Esophagus muscularis mucosa (tissue), 4 donors: ENCODE results near the gene TMEM43. TPM values are rescaled to one million over a fixed set of nuclear protein-coding genes. Genes with fewer than 3 reads are reported as not detected.
A peak's percentile ranks its signal among the peaks of the same experiment; 100 is the strongest.

Source experiments
- DNase-seq: peaks from one replicate; pipeline ENCODE4 v3.0.0-alpha.2; 2017; ENCODE audit errors: extremely low spot score
- H3K27ac ChIP-seq, 4 donors: fragments of 200-600 bp; sonication (generic); replicated peaks in 1 of 4; 1 replicate in 3 of 4; 2 replicates in 1 of 4; pipeline ENCODE4 v1.5.1; 2016 to 2019; ENCODE audit warnings: mild to moderate bottlenecking in 1 of 4
- H3K27me3 ChIP-seq, 4 donors: fragments of 200-600 bp; sonication (generic); one replicate each; pipeline versions ENCODE4 v1.5.1 to v1.6.0; 2016 to 2019
- H3K36me3 ChIP-seq, 4 donors: fragments of 200-600 bp; sonication (generic); one replicate each; pipeline ENCODE4 v1.5.1; 2016 to 2019
- H3K4me1 ChIP-seq, 4 donors: fragments of 200-600 bp; sonication (generic); one replicate each; pipeline ENCODE4 v1.5.1; 2016 to 2019
- H3K4me3 ChIP-seq, 4 donors: fragments of 200-600 bp; sonication (generic); 1 replicate in 2 of 4; 2 replicates in 2 of 4; pipeline ENCODE4 v1.5.1; 2016 to 2019; ENCODE audit warnings: mild to moderate bottlenecking in 4 of 4, moderate library complexity in 1 of 4
- H3K9me3 ChIP-seq, 4 donors: fragments of 200-600 bp; sonication (generic); 1 replicate in 3 of 4; 2 replicates in 1 of 4; pipeline ENCODE4 v1.5.1; 2016 to 2019
- EP300 ChIP-seq: sonication (generic); formaldehyde crosslinking; IDR thresholded peaks from one replicate; pipeline ENCODE4 v1.6.1; 2017; ENCODE audit warnings: antibody characterized with exemption
- POLR2A ChIP-seq: fragments of 450-650 bp; IDR thresholded peaks from one replicate; pipeline ENCODE4 v1.6.1; 2017; ENCODE audit warnings: antibody characterized with exemption, moderate library complexity, mild to moderate bottlenecking, low read depth
- POLR2AphosphoS5 ChIP-seq, 2 donors: sonication (generic); formaldehyde crosslinking; IDR thresholded peaks; one replicate each; pipeline ENCODE4 v1.6.1; 2017; ENCODE audit warnings: antibody characterized with exemption in 2 of 2
- WGBS: methylation state at CpG from one replicate; pipeline ENCODE4 v1.1.5; 2018; 5-methylcytosine and 5-hydroxymethylcytosine counted together
- intact Hi-C: fragments of 100-400 bp; cut with DNase I; formaldehyde crosslinking; loops from one replicate; pipeline ENCODE4 v1.15.1; 2023
- total RNA-seq, 4 donors: library from RNA; depleted of rRNA; stranded (reverse); fragments of >200 nt; gene quantifications; one replicate each; pipeline versions ENCODE4 v1.1.0 to v1.2.1, GENCODE V29; 2016
- TF ChIP-seq, protein P1 (sequence below), 3 experiments: fragments of 200-600 bp in 2 of 3; fragments of 450-650 bp in 1 of 3; sonication (generic) in 2 of 3; IDR thresholded peaks; one replicate each; pipeline ENCODE4 v1.5.1; 2017 to 2019; ENCODE audit warnings: antibody characterized with exemption in 3 of 3, mild to moderate bottlenecking in 2 of 3, moderate library complexity in 1 of 3

TMEM43 gene
- total RNA-seq, 4 donors from 2014 or later = 131 to 208 (median 179) TPM

- intact Hi-C loops = no loop called here
- Histone ChIP-seq H3K9me3 (no peaks in the 10 kb centered on the region), H3K4me1 (peaks cover 41 to 61% (median 57%) of the 10 kb centered on the region in 4 donors), H3K4me3 (no peak overlapping the region), H3K27me3 (no peaks in the 10 kb centered on the region), H3K27ac (peak overlapping the region; percentile 47 to 92 (median 88)), H3K36me3 (peaks cover 11 to 68% (median 61%) of the 10 kb centered on the region in 4 donors)
- TF ChIP-seq EP300 (no peak), POLR2AphosphoS5 (IDR thresholded peaks at IDR 0.05) (no peak), POLR2A (no peak)
- TF ChIP-seq, protein P1, sequence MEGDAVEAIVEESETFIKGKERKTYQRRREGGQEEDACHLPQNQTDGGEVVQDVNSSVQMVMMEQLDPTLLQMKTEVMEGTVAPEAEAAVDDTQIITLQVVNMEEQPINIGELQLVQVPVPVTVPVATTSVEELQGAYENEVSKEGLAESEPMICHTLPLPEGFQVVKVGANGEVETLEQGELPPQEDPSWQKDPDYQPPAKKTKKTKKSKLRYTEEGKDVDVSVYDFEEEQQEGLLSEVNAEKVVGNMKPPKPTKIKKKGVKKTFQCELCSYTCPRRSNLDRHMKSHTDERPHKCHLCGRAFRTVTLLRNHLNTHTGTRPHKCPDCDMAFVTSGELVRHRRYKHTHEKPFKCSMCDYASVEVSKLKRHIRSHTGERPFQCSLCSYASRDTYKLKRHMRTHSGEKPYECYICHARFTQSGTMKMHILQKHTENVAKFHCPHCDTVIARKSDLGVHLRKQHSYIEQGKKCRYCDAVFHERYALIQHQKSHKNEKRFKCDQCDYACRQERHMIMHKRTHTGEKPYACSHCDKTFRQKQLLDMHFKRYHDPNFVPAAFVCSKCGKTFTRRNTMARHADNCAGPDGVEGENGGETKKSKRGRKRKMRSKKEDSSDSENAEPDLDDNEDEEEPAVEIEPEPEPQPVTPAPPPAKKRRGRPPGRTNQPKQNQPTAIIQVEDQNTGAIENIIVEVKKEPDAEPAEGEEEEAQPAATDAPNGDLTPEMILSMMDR (IDR thresholded peaks at IDR 0.05) = no peak
- 75% methylated on average over 12 of the region's 12 CpGs for WGBS
- no peak for DNase-seq
Observed at GRCh38 chr3:14147617-14148016, 22.8 kb downstream of the TMEM43 start.

- no peak for DNase-seq
- peak overlapping the region; percentile 47 to 92 (median 88) for H3K27ac ChIP-seq
- TF ChIP-seq, protein P1 (IDR thresholded peaks at IDR 0.05) = peak in 1 of 3 experiments; percentile 4
- TF ChIP-seq EP300 = no peak
- 82% methylated on average over 24 of the region's 28 CpGs for WGBS
- no peaks in the 10 kb centered on the region for H3K27me3 ChIP-seq
- H3K36me3 ChIP-seq = peaks cover 11 to 74% (median 64%) of the 10 kb centered on the region in 4 donors
- peaks cover 34 to 54% (median 50%) of the 10 kb centered on the region in 4 donors for H3K4me1 ChIP-seq
- intact Hi-C loops = no loop called here
- no peak overlapping the region for H3K4me3 ChIP-seq
- no peaks in the 10 kb centered on the region for H3K9me3 ChIP-seq
Observed at GRCh38 chr3:14148041-14148985, 23.5 kb downstream of the TMEM43 start.

DNA sequence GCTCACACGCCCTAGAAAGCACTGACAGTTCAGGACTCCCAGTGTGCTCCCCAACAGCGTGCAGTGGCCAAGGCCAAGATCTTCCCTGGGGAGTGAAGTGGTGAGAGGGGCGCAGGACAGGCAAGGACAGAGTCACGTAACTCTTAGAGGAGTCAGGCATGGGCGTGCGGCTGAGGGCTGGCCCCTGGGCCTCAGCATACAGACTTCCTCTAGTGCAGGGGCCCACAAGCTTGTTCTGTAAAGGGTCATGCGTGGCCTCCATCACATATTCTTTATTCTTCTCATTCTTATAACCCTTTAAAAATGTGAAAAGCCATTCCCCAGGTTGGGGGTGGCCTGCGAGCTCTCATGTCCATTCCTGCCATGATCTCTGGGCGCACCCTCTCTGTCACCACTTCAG, 25.2 kb downstream of the TMEM43 start:
- Histone ChIP-seq H3K9me3 (no peaks in the 10 kb centered on the region), H3K27ac (no peak overlapping the region), H3K27me3 (no peaks in the 10 kb centered on the region), H3K4me1 (peaks cover 17 to 36% (median 33%) of the 10 kb centered on the region in 4 donors), H3K4me3 (no peak overlapping the region), H3K36me3 (peaks cover 11 to 90% (median 77%) of the 10 kb centered on the region in 4 donors)
- no peak for TF ChIP-seq POLR2AphosphoS5 (IDR thresholded peaks at IDR 0.05)
- no peak for TF ChIP-seq POLR2A
- TF ChIP-seq, protein P1 (IDR thresholded peaks at IDR 0.05) = no peak
- no peak for TF ChIP-seq EP300
- 94% methylated on average over 8 of the region's 9 CpGs for WGBS
- intact Hi-C loops = no loop called here
- DNase-seq = peak; percentile 72

- Histone ChIP-seq H3K4me1 (peaks cover 11 to 30% (median 27%) of the 10 kb centered on the region in 4 donors), H3K27me3 (no peaks in the 10 kb centered on the region), H3K36me3 (peaks cover 11 to 91% (median 77%) of the 10 kb centered on the region in 4 donors), H3K4me3 (no peak overlapping the region), H3K27ac (no peak overlapping the region), H3K9me3 (no peaks in the 10 kb centered on the region)
- WGBS = 94% methylated on average over 8 of the region's 9 CpGs
- intact Hi-C loops = no loop called here
- TF ChIP-seq POLR2A = no peak
- TF ChIP-seq EP300 = no peak
- TF ChIP-seq POLR2AphosphoS5 (IDR thresholded peaks at IDR 0.05) = no peak
- TF ChIP-seq, protein P1 (IDR thresholded peaks at IDR 0.05) = no peak
- peak; percentile 87 for DNase-seq
Observed at GRCh38 chr3:14150491-14151230, 25.8 kb downstream of the TMEM43 start.
